SK-N-SH (cell line): ENCODE data around the gene HNRNPC.

Experiments
- CTCF ChIP-seq: fragments of 200-600 bp; sonication (generic); IDR thresholded peaks from 2 replicates; pipeline ENCODE4 v1.6.1; 2017; ENCODE audit warnings: antibody characterized with exemption, mild to moderate bottlenecking, moderate library complexity
- FOXM1 ChIP-seq: IDR thresholded peaks from 2 replicates; pipeline ENCODE4 v1.4.0; 2012; ENCODE audit warnings: low read depth, mild to moderate bottlenecking
- GABPA ChIP-seq: IDR thresholded peaks from 2 replicates; pipeline ENCODE4 v1.4.0; 2012; ENCODE audit warnings: low read depth, mild to moderate bottlenecking
- JUND ChIP-seq: IDR thresholded peaks from 2 replicates; pipeline ENCODE4 v1.4.0; 2012
- TEAD4 ChIP-seq: IDR thresholded peaks from 2 replicates; pipeline ENCODE4 v1.4.0; 2012; ENCODE audit warnings: mild to moderate bottlenecking, borderline replicate concordance; ENCODE audit not compliant: insufficient read depth
- USF2 ChIP-seq: fragments of 150-350 bp; IDR thresholded peaks from 2 replicates; pipeline ENCODE4 v1.6.1; 2017; ENCODE audit warnings: antibody characterized with exemption, low read length, low read depth, borderline replicate concordance
- TF ChIP-seq, protein P1 (sequence below): IDR thresholded peaks from 2 replicates; pipeline ENCODE4; 2012

DNA sequence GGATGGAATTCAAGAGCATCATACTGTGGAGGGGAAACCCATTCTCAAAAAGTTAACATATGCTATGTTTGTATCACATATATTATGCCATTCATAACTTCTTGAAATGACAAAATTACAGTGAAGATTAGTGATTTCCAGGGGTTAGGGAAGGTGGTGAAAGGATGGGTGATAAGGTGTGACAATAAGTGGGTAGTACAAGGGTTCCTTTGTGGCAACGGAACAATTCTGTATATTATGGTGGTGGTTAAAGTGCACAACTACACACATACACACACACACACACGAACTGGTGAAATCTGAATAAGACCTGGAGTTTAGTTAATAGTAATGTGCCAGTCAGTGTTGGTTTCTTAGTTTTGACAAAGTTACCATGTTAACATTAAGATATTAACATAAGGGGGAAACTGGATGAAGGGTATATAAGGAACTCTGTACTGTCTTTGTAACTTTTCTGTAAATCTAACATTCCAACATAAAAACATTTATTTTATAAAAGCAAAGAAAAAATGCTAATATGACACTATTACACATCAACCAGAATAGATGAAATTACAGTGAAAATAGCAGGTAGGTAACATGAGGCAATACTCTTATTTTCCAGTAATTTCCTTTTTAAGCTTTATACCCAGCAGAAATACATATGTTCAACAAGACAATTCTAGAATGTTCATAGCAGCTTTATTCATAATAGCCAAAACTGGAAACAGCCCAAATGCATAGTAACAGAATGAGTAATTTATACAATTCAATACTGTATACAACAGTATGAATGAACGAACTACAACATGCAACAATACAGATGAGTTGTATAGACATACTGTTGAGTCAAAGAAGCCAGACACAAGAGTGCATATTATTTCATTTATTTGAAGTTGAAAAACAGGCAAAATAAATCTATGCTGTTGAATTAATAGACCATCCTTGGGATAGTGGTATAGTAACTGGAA lies 69.4 kb downstream of the HNRNPC start:
- TF ChIP-seq JUND (no peak), TEAD4 (no peak), CTCF (no peak), USF2 (no peak), GABPA (no peak), FOXM1 (no peak)
- TF ChIP-seq, protein P1, sequence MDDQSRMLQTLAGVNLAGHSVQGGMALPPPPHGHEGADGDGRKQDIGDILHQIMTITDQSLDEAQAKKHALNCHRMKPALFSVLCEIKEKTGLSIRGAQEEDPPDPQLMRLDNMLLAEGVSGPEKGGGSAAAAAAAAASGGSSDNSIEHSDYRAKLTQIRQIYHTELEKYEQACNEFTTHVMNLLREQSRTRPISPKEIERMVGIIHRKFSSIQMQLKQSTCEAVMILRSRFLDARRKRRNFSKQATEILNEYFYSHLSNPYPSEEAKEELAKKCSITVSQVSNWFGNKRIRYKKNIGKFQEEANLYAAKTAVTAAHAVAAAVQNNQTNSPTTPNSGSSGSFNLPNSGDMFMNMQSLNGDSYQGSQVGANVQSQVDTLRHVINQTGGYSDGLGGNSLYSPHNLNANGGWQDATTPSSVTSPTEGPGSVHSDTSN, result no peak
